GM19438 (cell line): ENCODE data around the gene VPS51.

Experiments used
- ATAC-seq: cut with Tn5 transposase; IDR thresholded peaks from one replicate; pipeline ENCODE4 v1.9.1; 2021; ENCODE audit warnings: low read depth; ENCODE audit not compliant: unreplicated experiment

VPS51 gene

GRCh38 chr11:65160643-65161042 lies 64.6 kb downstream of the VPS51 start:
- ATAC-seq: no peak
